HG02981 (cell line): ENCODE measurements around the gene AGAP1.
"Not testable (repeated sequence)": the region's sequence is repeated elsewhere in the genome, so short reads cannot be mapped to it uniquely, and the experiment has no call there.

ENCODE experiments used
- ATAC-seq: cut with Tn5 transposase; IDR thresholded peaks from one replicate; pipeline ENCODE4 v1.9.1; 2021; ENCODE audit warnings: mild to moderate bottlenecking, moderate library complexity; ENCODE audit not compliant: unreplicated experiment

The AGAP1 gene

DNA sequence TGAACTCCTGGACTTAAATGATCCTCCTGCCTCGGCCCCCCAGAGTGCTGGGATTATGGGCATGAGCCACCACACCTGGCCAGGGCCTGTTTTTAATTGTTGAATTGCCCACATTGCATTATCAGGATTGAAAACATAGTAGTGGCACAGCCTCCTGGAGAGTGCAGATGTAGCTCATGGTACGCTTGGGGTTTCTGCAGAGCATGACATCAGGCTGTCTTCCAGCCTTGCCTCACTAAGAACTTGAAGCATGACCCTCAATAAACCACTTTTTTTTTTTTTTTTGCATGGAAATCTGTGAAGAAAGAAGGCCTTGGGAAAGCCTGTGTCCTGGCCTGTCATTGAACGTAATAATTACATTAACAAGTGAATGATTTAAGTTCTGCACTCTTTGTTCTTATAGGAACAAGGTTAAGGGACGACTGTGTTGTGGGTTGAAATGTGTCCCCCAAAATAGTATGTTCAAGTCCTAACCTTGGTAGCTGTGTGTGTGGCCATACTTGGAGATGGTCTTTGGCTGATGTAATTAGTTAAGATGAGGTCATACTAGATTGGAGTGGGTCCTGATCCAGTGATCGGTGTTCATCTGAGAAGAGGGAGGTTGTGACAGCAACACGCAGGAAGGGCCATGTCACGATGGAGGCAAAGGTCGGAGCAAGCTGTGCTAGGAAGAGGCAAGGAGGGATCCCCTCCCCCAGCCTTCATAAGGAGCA, 90.2 kb downstream of the AGAP1 start:
- ATAC-seq: no peak

DNA sequence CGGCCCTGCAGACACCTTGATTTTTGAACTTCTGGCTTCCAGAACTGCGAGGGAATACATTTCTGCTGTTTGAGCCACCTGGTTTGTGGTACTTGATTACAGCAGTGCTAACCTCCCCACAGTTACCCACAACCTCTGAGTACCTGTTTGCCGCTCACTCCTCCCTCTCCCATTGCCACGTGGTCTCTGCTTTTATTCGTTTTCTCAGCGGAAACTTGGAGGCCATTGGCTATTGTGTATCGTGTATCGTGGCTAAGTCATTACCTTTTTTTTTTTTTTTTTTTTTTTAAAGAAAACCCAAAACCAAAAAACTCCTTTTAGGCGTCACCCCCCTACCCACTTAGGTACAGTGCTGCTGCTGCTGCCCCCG, 90.8 kb downstream of the AGAP1 start:
- no peak for ATAC-seq

DNA sequence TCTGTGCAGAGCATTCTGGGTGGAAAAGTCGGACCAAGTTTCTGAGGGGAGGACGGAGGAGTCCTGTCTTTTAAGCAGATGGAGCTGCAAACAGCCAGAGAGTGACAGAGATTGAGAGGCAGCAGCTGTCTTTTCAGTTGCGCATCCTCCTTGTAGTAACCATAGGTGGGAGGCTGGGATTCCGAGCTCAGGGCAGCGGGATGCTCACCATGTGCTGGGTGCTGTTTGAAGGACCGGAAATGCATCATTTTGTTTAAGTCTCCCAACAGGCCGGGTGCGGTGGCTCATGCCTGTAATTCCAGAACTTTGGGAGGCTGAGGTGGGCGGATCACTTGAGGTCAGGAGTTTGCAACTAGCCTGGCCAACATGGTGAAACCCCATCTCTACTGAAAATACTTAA, 93.4 kb downstream of the AGAP1 start:
- no peak for ATAC-seq

- ATAC-seq: no peak
These were observed 94.9 kb downstream of the AGAP1 start for GRCh38 chr2:235588750-235589149.

- no peak for ATAC-seq
These were observed 97.4 kb downstream of the AGAP1 start for GRCh38 chr2:235591231-235591730.

DNA sequence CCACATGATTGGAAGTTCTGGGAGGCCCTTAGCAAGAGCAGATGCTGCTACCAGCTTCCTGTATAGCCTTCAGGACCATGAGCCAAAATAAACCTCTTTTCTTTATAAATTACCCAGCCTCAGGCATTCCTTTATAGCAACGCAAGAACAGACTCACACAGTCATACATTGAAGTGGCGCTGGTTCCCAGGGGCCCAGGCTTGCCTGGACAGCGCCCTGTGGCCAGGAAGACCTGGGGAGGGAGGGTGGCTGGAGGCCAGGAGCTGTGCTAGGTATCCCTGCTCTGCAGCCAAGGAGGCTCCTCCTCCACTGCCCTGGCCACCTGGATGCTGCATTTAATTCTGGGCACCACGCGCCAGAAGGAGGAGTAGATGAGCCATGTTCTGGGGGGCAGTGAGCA, 98.1 kb downstream of the AGAP1 start:
- no peak for ATAC-seq

DNA sequence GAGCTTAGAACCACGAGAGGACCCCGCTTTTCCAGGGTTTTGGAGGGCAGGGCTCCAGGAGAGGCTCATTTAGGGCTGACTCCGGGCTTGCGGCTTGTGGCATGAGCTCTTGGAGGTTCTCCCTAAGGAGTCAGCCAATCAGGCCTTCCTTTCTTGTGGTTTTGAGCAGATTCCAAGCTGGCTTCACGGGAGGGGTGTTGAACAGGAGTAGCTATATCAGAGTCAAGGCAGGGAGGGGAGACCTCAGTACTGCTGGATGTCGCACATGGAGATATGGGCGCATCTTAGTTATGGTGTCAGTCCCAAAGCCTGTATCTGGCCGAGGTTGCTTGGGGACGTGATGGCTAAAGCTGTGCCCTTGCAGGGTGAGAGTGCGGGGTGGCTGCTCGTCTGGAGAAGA, 98.6 kb downstream of the AGAP1 start:
- ATAC-seq: no peak

DNA sequence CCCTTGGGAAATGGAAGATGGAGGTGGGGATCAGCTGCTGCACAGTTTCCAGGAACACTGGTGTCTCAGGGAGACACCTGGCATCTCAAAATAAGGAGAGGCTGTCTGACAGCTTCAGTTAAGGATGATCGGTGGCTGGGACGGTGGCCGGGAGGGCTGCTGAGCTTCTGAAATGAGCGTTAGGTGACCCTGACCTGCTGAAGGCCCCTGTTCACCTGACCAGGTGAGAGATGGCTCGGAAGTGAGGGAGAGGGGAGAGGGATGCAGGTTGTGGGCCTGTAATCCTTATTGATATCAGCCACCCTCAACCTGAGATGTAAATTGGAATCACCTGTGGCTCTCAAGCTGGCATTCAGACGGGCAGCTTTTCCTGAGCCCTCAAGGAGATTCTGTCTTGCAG, 99.0 kb downstream of the AGAP1 start:
- no peak for ATAC-seq

DNA sequence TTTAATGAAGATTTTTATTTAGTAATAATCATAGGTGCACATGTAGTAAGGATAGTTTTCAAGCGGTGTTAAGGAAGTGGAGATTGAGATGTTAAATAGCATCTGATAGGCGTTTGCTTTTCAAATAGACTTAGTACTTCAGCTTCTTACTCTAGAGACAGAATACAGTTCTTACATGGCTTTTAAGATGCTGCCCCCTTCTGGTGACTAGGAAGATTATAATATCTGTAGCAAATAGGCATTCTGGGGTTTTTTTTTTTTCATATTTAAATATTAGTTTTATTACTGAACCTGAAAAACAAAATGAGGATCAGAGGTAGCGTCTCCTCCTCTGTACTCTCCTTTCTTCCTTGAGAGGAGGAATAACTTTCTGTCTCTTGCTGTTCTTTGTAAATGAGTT, 100.2 kb downstream of the AGAP1 start:
- peak; percentile 51 for ATAC-seq

GRCh38 chr2:235594964-235595363, 101.1 kb downstream of the AGAP1 start:
- no peak for ATAC-seq

DNA sequence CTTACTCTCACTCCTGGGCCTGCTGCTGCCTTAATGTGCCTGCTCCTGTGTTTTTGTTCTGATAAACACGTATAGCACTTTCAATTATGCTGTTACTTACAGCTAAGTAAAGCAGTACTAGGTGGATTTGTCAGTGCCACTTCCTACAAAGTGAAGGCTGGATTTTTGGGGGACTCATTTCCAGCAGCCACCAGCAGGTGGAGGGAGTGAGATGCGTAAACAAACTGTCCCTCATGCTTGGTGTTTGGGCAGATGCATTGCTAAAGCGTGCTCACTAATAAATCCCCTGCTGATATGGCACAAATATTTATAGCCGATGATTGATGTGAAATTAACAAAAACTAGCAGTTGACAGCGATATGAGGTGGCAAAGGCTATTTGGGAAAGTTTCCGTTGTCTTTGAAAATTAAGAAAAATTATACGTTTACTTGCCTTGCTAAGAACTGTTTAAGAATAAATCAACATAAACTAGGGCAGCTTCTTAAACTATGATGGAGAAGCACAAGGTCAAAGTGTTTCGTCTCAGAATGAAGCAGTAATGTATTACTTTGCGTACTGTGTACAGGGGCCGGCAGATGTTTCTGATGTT, 101.7 kb downstream of the AGAP1 start:
- ATAC-seq: peak; percentile 59

GRCh38 chr2:235596272-235596671, 102.4 kb downstream of the AGAP1 start:
- no peak for ATAC-seq

- no peak for ATAC-seq
These were observed 103.3 kb downstream of the AGAP1 start for GRCh38 chr2:235597081-235597615.

GRCh38 chr2:235598026-235598425, 104.2 kb downstream of the AGAP1 start:
- no peak for ATAC-seq

- no peak for ATAC-seq
These were observed 105.0 kb downstream of the AGAP1 start for GRCh38 chr2:235598532-235599531.

DNA sequence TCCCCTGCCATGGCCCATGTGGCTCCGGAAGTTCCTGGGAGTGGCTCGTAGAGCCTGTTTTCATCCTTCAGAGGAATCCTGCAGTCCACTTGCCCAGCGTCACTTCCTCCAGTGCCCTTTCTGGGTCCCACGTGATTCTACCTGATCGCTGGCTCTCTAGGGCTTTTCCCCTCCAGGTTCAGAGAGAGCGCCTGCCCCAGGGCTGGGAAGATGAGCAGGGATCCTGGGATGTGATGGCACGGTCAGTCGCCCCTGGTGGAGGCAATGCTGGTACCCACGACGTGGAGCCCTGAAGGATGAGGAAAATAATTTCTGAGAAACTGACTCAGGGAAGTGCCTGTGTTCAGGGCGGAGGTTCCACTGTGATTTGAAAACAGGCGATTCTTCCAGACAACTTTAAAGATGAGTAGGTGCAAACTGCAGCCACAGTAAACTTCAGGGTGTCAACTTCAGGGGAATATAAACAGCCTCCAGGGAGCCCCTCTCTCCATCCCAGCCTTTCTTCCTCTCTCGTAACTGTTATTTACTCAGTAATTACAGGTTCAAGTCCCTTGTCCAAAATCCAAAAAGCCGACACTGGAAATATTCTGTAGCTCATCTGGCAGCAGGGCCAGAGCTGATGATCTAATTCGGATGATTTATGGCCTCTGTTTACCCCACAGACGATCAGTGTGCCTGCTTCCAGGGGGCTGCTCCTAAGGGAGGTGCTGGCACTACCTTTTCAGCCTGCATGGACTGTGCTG, 105.9 kb downstream of the AGAP1 start:
- no peak for ATAC-seq

- no peak for ATAC-seq
These were observed 106.6 kb downstream of the AGAP1 start for GRCh38 chr2:235600406-235600805.

DNA sequence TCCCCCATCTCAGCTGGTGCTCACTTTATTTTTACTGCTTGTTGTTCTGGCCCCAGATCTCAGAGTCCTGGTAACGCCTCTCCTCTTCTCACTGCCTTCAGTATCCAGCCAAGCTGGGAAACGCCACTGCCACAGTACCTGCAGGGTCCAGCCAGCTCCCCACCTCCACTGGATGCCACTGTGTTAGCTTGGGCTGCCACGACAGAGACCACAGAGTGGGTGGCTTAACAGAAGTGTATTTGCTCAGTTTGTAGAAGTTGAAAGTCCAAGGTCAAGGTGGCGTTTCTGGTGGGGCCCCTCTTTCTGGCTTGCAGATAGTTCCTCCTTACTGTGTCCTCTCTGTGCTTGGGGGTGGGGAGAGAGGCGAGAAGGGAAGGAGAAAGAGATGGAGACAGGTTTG, 107.1 kb downstream of the AGAP1 start:
- ATAC-seq: no peak

DNA sequence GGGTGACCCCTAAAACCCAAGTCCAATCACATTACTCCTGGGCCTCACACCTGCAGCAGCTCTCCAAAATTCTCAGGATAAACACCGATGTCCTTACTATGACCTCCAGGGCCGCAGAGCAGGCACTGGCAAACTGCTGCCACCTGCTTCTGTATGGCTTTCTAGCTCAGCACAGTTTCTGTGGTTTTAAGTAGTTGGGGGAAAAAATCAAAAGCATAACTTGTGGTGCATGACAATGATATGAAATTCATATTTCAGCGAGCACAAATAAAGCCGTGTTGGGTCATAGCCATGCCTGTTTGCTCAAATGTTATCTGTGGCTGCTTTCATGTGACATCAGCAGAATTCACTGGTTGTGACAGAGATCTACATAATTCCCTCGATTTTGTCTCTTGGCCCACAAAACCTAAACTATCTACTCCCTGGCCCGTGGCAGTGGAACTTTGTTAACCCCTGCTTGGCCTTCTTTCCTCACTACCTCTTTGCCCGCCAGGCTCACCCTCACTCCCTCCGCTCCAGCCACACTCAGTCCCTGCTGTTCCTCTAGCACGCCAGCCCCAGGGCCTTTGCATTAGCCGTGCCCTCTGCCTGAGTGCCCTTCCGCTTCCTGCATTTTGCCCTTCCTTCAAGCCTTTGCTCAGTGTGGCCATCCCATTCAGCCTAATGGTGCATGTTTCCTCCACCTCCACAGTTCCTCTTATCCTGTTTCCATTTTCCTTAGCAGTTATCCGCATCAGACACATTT, 108.3 kb downstream of the AGAP1 start:
- no peak for ATAC-seq

DNA sequence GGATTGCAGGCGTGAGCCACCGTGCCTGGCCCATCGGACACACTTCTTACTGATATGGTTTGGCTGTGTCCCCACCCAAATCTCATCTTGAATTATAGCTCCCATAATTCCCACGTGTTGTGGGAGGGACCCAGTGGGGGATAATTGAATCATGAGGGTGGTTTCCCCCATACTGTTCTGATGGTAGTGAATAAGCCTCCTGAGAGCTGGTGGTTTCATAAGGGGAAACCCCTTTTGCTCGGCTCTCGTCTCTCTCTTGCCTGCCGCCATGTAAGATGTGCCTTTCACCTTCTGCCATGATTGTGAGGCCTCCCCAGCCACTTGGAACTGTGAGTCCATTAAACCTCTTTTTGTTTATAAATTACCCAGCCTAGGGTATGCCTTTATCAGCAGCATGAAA, 109.1 kb downstream of the AGAP1 start:
- ATAC-seq: not testable (repeated sequence)
